ENCODE data around the gene GLI3. TPM values are rescaled to one million over a fixed set of nuclear protein-coding genes. Genes with fewer than 3 reads are reported as not detected.

The GLI3 gene
- total and polyA plus RNA-seq, 2 of the 8 experiments (the other 6 are each of a cell fraction or from before 2014, with no cell fraction given) = 8.0 to 31.1 TPM

DNA sequence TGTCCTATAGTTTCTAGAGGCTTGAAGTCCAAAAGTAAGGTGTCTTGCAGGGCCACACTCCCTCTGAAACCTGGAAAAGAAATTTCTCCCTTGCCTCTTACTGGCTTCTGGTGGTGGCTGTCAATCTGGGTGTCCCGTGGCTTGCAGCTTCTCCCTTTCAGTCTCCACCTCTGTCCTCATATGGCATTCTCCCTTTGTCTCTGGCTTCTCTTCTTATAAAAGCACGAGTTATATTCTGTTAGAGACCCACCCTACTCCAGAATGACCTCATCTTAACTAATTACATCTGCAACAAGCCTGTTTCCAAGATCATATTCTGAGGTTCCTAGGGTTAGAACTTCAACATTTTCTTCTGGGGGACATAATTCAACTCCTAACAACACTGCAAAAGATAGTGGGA is 3.4 kb upstream of the GLI3 start:
- Histone ChIP-seq H4K20me1 (replicated peaks in 1 of 2; ENCODE audit: control insufficient read depth in 1 of 2, insufficient read depth in 2 of 2, low read length in 2 of 2) (no peaks in the 10 kb centered on the region), H3K36me3 (ENCODE audit: control insufficient read depth in 2 of 4, insufficient read depth in 4 of 4, low read length in 3 of 4) (no peaks in the 10 kb centered on the region), H3K4me3 (ENCODE audit: extremely low read depth in 1 of 4, insufficient read depth in 2 of 4, low read depth in 3 of 4, low read length in 4 of 4) (no peak overlapping the region), H3K79me2 (ENCODE audit: control insufficient read depth in 1 of 2, insufficient read depth in 2 of 2, low read length in 2 of 2) (peaks cover 0 to 7% of the 10 kb centered on the region in 2 experiments; a peak in 2 of 4 replicates), H4K91ac (replicated peaks; ENCODE audit: insufficient read length, low read length) (no peak overlapping the region), H2BK12ac (ENCODE audit: low read depth, low read length) (no peak overlapping the region), H2BK20ac (ENCODE audit: low read length) (no peak overlapping the region), H2BK120ac (replicated peaks; ENCODE audit: low read depth, low read length) (no peak overlapping the region), H3K14ac (ENCODE audit: insufficient read length) (no peak overlapping the region), H3K23me2 (ENCODE audit: low read depth, low read length) (peaks cover 10% of the 10 kb centered on the region; the same call in 1 of the 2 replicates), H2BK5ac (ENCODE audit: low read depth, low read length) (no peak overlapping the region), H2AFZ (ENCODE audit: low read length) (no peak overlapping the region), H3K27ac (ENCODE audit: low read depth, low read length) (no peak overlapping the region), H4K5ac (ENCODE audit: insufficient read length, low read depth, low read length) (no peak overlapping the region), H2AK5ac (ENCODE audit: low read depth, low read length) (no peak overlapping the region), H3K27me3 (replicated peaks in 1 of 4; ENCODE audit: control insufficient read depth in 3 of 4, extremely low read depth in 1 of 4, insufficient read depth in 3 of 4, low read length in 3 of 4) (peaks cover 0 to 24% (median 13%) of the 10 kb centered on the region in 4 experiments; a peak in 5 of 7 replicates), H3K9me3 (ENCODE audit: insufficient read depth in 2 of 2, low read depth in 1 of 2, low read length in 1 of 2) (no peaks in the 10 kb centered on the region), H3K4me2 (ENCODE audit: insufficient read depth in 1 of 2, low read depth in 2 of 2, low read length in 2 of 2) (no peak overlapping the region), H3K9ac (replicated peaks in 1 of 4; ENCODE audit: extremely low read depth in 1 of 4, low read depth in 3 of 4, low read length in 3 of 4) (no peak overlapping the region), H3K23ac (ENCODE audit: insufficient read length) (no peak overlapping the region), H3K4ac (replicated peaks; ENCODE audit: insufficient read length, low read depth, low read length) (no peak overlapping the region), H3K79me1 (ENCODE audit: low read depth, low read length) (no peaks in the 10 kb centered on the region), H2BK15ac (ENCODE audit: low read length) (no peak overlapping the region), H4K8ac (ENCODE audit: extremely low read depth, insufficient read depth, low read length) (no peak overlapping the region), H3K4me1 (replicated peaks in 1 of 4; ENCODE audit: control insufficient read depth in 3 of 4, insufficient read depth in 4 of 4, low read length in 3 of 4) (peaks cover 0 to 14% (median 3%) of the 10 kb centered on the region in 4 experiments; a peak in 5 of 7 replicates), H3K56ac (replicated peaks; ENCODE audit: insufficient read length, low read depth, low read length) (no peak overlapping the region), H3K18ac (ENCODE audit: extremely low read depth, low read length) (no peak overlapping the region)
- ChIA-PET CTCF (ENCODE audit: partially characterized antibody) (no interaction called here), POLR2A (ENCODE audit: partially characterized antibody) (no interaction called here)
- 88% methylated on average over 2 of the region's 2 CpGs; no CpG with 5 or more reads in 1 of the 2 experiments for WGBS, 2 experiments (ENCODE audit: extremely low coverage in 1 of 2, insufficient coverage in 1 of 2, insufficient read length in 1 of 2, insufficient replicate concordance in 2 of 2, low coverage in 1 of 2, low lambda C conversion rate in 2 of 2, missing lambda C conversion rate in 1 of 2)
- no peak for DNase-seq (ENCODE audit: low read depth in 1 of 2, low spot score in 2 of 2)
- no peak for FAIRE-seq
- no peak for TF ChIP-seq JUND (IDR thresholded peaks at IDR 0.05; ENCODE audit: low read length)
- TF ChIP-seq SIRT6 (IDR thresholded peaks at IDR 0.05; ENCODE audit: low read length) = no peak
- TF ChIP-seq, protein P1, sequence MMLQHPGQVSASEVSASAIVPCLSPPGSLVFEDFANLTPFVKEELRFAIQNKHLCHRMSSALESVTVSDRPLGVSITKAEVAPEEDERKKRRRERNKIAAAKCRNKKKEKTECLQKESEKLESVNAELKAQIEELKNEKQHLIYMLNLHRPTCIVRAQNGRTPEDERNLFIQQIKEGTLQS (IDR thresholded peaks at IDR 0.05; ENCODE audit: insufficient read depth, low read depth, low read length) = no peak
- TF ChIP-seq KDM1A (IDR thresholded peaks at IDR 0.05; ENCODE audit: borderline replicate concordance, low read length) = no peak
- TF ChIP-seq MAFK (IDR thresholded peaks at IDR 0.05; ENCODE audit: low read depth, low read length) = no peak
- no peak for TF ChIP-seq RBBP5 (IDR thresholded peaks at IDR 0.05; ENCODE audit: borderline replicate concordance, low read depth, low read length)
- TF ChIP-seq KDM5A (IDR thresholded peaks at IDR 0.05; ENCODE audit: low read length) = no peak
- no peak for TF ChIP-seq JUN (IDR thresholded peaks at IDR 0.05; ENCODE audit: low read depth, low read length)
- no peak for TF ChIP-seq SAP30 (IDR thresholded peaks at IDR 0.05; ENCODE audit: insufficient read depth, insufficient replicate concordance, low read length)
- no peak for TF ChIP-seq BCL11A (IDR thresholded peaks at IDR 0.05; ENCODE audit: low read depth in 2 of 2, low read length in 2 of 2)
- TF ChIP-seq SP2 (IDR thresholded peaks at IDR 0.05; ENCODE audit: low read length) = no peak
- no peak for TF ChIP-seq CHD1 (IDR thresholded peaks at IDR 0.05; ENCODE audit: low read depth, low read length)
